HG02973 (cell line): Measurements from ENCODE around the gene SLC35G3.
"Not testable (repeated sequence)": the region's sequence is repeated elsewhere in the genome, so short reads cannot be mapped to it uniquely, and the experiment has no call there.

ENCODE experiments used
- ATAC-seq: cut with Tn5 transposase; IDR thresholded peaks from one replicate; pipeline ENCODE4 v1.9.1; 2021; ENCODE audit warnings: moderate library complexity; ENCODE audit not compliant: unreplicated experiment

SLC35G3 gene

DNA sequence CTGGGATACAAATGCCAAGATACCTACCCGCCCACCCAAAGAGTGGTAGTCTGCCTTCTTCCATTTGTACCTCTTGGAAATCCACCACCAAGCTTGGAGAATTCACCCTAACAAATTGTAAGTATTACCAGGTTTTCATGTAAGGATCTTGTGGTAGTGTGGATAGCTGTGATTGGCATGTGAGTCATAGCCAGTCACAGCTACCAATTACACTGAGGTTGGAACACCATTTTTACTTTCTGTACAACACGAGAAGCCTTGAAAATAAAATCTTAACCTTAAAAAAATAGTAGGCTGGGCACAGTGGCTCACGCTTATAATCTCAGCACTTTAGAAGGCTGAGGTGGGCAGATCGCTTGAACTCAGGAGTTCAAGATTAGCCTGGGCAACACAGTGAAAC is 18.5 kb upstream of the SLC35G3 start:
- no peak for ATAC-seq

DNA sequence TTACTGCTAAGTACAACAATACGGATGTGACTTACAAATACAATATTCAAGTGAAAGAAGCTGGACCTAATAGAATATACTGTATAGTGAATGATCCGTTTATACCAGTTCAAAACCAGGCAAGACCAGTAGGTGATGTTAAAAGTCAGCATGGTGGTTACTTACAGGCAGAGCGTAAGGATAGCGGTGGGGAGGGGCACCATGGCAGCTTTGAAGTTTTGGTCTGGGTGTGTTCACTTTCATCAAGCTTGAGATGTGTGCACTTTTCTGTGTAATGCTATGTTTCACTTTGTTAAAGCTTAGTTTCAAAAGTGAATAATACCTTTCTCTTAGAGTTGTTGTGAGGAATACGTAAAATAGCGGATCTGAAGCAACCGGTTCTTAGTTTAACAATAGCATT is 16.5 kb upstream of the SLC35G3 start:
- no peak for ATAC-seq

DNA sequence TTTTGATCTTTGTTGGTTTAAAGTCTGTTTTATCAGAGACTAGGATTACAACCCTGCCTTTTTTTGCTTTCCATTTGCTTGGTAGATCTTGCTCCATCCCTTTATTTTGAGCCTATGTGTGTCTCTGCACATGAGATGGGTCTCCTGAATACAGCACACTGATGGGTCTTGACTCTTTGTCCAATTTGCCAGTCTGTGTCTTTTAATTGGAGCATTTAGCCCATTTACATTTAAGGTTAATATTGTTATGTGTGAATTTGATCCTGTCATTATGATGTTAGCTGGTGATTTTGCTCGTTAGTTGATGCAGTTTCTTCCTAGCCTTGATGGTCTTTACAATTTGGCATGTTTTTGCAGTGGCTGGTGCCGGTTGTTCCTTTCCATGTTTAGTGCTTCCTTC is 8.4 kb upstream of the SLC35G3 start:
- not testable (repeated sequence) for ATAC-seq

DNA sequence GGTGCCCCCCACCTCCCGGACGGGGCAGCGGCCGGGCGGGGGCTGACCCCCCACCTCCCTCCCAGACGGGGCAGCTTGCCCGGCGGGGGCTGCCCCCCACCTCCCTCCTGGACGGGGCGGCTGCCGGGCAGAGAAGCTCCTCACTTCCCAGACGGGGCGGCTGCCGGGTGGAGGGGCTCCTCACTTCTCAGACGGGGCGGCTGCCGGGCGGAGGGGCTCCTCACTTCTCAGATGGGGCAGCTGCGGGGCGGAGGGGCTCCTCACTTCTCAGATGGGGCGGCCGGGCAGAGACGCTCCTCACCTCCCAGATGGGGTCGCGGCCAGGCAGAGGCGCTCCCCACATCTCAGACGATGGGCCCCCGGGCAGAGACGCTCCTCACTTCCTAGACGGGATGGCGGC is 869 bp upstream of the SLC35G3 start:
- not testable (repeated sequence) for ATAC-seq

DNA sequence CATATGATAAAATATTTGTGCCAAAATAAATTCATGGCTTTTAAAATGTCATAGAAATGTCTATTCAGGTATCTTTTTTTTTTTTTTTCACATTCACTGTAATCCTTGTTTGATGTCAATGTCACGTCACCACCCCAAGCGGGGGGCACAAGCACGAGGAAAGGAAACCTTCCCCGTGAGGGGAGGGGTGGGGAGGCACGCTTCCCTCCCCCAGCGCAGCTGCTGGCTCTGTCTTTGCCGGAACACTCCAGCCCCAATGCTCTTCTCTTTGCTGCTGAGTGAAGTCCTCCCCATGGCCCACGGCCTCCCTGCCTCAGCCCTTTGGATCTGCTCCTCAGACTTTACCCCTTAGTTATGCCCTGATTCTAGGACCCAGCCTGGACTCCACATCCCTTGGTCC is 1.5 kb downstream of the SLC35G3 start:
- ATAC-seq = no peak

DNA sequence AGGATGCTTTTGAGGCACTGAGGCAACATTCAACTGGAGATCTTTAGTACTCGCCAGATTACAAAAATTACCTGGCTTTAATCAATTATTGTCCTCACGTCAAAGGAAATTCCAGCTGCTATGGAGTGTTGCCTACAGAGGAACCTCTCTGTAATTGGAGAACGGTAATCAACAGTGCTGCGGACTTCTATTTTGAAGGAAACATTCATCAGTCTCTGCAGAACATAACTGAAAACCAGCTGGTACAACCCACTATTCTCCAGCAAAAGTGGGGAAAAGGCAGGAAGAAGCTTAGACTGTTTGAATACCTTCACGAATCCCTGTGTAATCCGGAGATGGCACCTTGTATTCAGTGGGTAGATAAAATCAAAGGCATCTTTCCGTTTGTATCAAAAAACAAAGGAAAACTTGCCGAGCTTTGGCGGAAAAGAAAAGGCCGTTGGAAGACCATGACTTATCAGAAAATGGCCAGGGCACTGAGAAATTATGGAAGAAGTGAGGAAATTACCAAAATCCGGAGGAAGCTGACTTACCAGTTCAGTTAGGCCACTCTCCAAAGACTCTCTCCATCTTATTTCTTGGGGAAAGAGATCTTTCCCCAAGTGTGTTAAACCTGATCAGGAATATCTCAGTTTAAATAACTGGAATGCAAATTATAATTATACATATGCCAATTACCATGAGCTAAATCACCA is 3.0 kb downstream of the SLC35G3 start:
- no peak for ATAC-seq

DNA sequence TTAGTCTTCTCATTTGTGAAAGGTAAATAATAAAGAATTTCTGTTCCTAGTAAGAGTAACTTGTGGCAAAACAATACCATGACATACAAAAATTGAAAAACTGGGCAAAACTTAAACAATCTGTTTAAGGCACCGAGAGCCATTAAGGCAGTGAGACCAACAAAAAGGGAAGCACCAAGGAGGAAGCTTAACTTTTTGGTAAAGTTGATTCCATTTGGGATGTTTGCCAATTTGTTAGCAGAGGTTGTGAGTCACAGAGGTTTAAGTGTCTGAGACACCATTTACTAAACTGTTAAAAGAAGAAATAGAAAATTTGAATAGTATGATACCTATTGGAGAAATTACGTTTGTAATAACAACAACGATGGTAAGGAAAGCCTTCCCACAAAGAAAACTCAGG is 4.9 kb downstream of the SLC35G3 start:
- no peak for ATAC-seq

DNA sequence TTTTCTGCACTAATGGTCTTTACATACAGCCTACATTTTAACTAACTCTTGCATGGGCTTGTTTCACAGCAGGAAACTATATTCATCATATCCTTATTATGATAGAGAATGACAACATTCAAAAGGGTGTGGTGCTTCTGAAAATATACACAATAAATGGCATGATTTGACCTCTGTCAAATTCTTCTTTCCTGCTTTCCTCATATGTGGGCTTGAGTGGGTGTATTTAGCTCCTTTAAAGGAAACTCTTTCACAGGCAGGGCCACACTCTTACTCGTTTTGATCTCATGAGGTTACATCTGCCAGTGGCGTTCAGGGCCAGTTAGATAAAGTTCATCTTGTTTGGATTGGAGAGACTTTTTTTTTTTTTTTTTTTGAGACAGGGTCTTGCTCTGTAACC is 6.1 kb downstream of the SLC35G3 start:
- no peak for ATAC-seq

DNA sequence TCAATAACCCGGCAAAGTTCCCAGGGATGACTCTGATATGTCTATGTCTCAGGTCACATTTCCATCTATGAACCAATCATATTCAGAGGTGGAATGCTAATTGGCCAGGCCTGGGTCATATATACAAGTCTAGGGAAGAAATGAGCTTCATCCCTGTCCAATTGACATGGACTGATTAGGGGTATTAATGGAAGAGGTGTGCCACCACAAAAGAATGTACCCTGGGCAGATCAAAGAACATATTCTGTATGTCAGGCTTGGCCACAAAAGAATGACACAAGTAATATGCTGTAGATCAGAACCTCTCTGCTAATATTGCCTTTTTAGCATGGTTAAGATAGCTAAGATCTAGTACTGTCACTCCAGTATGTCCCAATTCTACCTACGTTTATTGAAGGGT is 6.7 kb downstream of the SLC35G3 start:
- no peak for ATAC-seq

DNA sequence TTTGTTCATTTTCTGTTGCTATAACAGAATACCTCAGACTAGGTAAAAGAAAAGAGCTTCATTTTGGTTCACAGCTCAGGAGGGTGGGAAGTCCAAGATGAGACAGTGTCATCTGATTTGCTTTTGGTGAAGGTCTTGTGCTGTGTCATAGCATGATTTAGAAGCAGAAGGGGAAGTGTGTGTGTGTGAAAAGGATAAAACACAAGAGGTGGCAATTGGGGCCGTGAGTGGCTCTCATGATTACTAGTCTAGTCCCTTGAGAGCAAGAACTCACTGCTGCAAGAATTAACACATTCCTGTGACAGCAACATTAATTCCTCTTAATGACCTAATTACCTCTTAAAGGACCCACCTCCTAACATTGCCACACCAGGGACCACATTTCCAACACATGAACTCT is 8.3 kb downstream of the SLC35G3 start:
- no peak for ATAC-seq

DNA sequence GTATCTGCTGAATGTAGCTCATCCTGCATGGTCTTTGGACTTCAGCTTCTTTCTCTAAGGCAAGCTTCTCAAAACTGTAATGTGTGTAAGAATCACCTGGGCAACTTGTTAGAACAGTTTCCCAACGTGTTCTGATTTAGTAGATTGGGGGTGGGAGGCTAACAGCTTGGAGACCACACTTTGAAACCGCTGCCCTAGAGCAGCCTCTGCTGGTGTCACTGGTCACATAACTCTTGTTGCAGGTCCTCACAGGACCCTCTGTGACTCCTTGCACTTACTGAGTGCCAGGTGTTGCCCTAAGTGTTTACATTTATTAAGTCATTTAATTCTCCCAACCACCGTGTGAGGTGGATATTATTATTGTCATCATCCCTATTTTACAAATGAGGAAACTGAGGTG is 9.9 kb downstream of the SLC35G3 start:
- ATAC-seq = no peak

DNA sequence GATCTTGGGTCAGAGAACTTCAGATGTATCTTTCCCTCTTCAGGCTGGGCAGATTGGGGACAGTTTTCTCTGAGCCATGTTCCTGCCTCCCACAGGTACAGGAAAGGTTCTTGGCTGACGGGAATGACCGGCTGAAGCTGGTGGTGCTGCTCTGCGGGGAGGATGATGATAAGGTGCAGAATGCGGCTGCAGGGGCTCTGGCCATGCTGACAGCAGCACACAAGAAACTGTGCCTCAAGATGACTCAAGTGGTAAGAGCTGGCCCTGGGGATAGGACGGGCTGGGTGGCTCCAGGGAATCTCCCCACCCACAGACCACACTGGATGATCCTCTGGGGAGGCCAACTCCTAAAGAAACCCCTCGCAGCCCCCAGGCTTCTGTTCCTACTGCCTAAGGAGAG is 10.9 kb downstream of the SLC35G3 start:
- no peak for ATAC-seq

DNA sequence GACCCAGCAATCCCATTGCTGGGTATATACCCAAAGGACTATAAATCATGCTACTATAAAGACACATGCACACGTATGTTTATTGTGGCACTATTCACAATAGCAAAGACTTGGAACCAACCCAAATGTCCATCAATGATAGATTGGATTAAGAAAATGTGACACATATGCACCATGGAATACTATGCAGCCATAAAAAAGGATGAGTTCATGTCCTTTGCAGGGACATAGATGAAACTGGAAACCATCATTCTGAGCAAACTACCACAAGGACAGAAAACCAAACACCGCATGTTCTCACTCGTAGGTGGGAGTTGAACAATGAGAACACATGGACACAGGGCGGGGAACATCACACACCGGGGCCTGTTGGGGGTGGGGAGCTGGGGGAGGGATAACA is 14.8 kb downstream of the SLC35G3 start:
- not testable (repeated sequence) for ATAC-seq

DNA sequence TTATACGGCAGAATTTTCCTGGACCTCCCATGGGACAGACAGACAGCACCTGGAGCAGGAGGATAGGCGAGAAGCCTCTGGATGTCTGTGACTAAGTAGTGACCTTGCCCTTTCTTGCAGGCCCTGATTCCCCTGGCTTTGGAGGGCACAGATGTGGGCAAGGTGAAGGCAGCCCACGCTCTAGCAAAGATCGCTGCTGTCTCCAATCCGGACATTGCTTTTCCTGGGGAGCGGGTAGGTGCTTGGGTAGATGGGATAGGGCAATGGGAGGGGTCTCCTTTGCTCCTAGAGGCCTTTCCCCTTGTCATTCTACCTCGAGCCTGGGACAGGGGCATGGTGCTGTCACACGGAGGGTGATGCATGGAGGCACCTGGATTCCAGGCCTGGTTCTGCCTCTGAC is 17.3 kb downstream of the SLC35G3 start:
- ATAC-seq = no peak

DNA sequence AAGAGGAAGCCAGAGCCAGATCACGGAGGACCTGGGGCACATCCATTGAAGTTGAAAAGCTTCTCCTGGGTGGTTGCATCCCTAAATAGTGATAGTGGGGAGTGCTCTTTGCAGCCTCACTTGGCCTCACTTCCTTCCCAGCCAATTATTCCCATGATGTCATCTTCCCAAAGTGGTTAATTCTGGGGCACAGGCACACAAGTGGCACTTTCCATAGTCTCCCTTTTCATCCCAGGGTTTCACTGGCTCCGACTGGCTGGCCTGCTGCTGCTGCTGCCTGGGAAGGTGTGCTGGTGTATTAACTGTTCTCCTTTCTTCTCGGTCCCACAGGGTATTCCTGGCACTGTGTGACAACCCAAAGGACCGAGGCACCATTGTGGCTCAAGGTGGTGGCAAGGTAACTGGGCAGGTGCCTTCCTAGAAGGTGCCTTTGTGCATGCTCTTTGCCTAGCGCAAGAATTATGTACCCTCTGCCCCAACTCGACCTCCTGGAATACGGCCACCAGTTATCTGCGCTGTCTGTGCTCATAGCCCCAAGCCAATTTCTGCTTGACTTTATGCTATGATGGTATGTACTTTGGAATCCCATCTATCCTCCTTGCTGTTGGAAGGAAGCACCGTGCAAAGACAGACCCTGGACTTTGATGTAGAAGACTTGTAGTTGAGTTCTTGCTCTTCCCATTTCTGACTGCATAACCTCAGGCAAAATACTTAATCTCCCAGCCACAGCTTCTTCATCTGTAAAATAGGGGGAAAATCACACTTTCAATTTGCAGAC is 18.4 kb downstream of the SLC35G3 start:
- no peak for ATAC-seq

DNA sequence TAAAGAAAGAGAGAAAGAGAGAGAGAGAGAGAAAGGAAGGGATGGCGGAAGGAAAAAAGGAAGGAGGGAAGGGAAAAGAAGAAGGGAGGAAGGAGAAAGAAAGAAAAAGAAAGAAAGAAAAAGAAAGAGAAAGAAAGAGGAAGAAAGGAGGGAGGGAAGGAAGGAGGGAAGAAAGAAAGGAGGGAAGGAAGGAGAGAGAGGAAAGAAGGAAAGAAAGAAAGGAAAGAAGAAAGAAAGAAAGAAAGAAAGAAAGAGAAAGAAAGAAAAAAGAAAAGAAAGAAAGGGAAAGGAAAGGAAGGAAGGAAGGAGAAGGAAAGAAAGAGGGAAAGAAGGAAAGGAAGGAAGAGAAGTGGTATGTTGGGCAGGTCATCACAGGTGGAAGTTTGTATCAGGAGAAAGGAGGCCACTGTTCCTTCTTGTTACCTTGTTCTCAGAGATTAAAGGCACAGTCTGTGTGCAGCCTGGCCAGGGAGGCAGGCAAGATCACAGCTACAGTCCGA is 19.3 kb downstream of the SLC35G3 start:
- no peak for ATAC-seq

DNA sequence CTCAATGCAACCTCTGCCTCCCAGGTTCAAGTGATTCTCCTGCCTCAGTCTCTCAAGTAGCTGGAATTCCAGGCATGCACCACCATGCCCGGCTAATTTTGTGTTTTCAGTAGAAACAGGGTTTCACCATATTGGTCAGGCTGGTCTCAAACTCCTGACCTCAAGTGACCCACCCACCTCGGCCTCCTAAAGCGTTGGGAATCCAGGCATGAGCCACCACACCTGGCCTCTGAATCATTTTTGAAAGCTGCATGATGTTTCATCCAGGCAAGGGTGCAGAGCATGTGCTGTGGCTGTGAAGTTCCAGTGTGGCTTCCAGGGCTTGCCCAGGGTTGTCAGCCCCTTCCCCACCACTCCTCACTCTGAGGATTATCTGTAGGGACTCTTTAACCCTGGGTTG is 21.9 kb downstream of the SLC35G3 start:
- ATAC-seq = not testable (repeated sequence)

DNA sequence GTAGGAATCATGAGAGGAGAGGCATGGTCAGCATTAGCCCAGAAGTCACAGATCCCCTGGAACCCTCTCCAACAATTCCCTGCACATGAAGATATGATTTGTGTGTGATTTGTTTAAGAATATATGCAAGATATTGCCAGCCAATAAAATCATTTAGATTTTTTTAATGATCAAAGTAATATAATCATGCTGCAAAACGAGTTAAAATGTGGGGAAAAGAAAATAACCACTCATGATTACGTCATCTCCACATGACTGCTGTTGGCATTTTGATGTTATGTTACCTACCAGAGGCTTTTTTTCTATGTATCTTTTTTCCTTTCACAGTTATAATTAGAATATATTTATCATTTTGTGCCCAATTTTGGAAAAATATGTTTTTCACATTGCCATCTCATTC is 22.4 kb downstream of the SLC35G3 start:
- ATAC-seq = no peak

DNA sequence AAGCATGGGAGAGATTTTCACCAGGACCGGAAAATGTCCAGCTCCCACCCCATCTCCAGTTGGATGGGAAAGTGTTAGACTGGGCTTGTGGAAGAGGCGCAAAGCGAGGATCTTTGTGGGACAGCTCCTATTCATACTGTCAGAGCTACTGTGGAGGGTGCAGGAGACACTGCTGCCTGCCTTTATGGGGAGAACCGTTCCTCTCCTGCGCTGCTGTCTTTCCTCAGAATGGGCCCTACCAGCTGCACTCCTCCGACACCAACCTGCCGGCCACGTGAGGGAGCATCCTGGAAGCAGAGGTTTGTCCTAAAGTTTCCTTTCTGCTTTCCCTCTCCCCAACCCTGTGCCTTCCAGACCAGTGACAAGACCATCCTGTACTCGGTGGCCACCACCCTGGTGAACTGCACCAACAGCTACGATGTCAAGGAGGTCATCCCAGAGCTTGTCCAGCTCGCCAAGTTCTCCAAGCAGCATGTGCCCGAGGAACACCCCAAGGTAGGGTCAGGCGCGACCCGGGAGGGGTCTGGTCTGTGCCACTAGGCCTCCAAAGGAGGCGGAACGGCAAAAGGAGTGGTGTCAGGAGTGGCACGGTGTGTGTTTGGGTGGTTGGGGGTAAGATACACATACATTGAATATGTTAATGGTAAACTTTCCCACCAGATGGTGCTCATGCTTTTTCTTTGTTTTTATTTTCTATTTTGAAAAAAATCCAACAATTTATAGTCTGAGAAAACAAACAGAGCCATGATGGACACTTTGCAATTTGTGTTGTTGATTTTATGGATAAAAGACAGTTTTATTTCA is 23.0 kb downstream of the SLC35G3 start:
- no peak for ATAC-seq

DNA sequence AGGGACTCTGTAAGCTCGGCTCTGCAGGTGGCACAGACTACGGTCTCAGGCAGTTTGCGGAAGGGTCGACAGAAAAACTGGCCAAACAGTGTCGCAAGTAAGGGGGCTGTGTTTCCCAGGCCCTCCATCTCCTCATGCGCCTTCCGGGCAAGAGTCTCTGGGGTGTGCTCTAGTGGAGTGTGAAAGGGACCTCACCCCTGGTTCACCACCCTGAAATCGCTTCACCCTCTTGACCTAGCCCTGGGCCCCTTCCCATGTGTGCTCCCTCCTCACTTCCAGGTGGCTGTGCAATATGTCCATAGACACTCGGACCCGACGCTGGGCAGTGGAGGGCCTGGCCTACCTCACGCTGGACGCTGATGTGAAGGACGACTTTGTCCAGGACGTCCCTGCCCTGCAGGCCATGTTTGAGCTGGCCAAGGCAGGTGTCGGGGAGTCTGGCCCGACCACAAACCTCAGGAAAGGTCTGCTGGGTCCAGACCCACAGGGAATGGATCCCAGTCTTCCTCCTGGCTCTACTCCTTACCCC is 24.3 kb downstream of the SLC35G3 start:
- no peak for ATAC-seq

DNA sequence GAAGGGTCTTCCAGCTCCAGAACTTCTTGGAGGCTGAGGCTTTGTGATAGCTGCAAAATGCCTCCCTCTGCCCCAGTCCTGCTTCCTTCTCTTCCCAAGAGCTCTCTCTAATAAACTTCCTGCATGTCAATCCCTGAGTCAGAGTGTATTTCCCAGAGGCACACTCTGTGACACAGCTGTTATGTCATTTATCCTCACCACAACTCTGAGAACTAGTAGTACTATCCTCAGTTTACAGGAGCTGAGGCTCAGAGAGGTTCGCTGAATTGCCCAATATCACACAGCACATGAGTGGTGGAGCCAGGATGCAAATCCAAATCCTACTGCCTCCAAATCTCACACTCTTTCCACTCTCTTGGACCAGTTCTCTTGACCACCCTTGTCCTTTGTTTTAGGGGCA is 26.5 kb downstream of the SLC35G3 start:
- ATAC-seq = no peak
